ENCODE results near the gene TLR3. TPM values are rescaled to one million over a fixed set of nuclear protein-coding genes. Genes with fewer than 3 reads are reported as not detected.

The TLR3 gene
- polyA plus RNA-seq, 3 donors: 0.09 TPM; not detected in 2

GRCh38 chr4:186118582-186118981, 49.6 kb downstream of the TLR3 start:
- intact Hi-C loops (cut with micrococcal nuclease): no loop called here
- no peak for TF ChIP-seq CTCF (IDR thresholded peaks at IDR 0.05)
- Histone ChIP-seq H3K27me3 (ENCODE audit: control insufficient read depth in 2 of 2, insufficient read depth in 2 of 2, low read length in 2 of 2) (peaks cover 0 to 3% of the 10 kb centered on the region in 2 donors), H2AFZ (ENCODE audit: insufficient read depth, low read depth, low read length, poor library complexity, severe bottlenecking) (no peak overlapping the region), H4K20me1 (ENCODE audit: insufficient read depth, low read length) (no peaks in the 10 kb centered on the region), H3K4me2 (replicated peaks; ENCODE audit: extremely low read depth, low read length, poor library complexity, severe bottlenecking) (no peak overlapping the region), H3K4me3 (replicated peaks in 1 of 3; ENCODE audit: low read depth in 2 of 3, low read length in 3 of 3) (no peak overlapping the region), H3K36me3 (replicated peaks in 1 of 2; ENCODE audit: control insufficient read depth in 1 of 2, insufficient read depth in 2 of 2, low read length in 2 of 2) (no peaks in the 10 kb centered on the region), H3K27ac (ENCODE audit: low read depth in 1 of 2, low read length in 2 of 2) (no peak overlapping the region), H3K4me1 (ENCODE audit: control insufficient read depth in 1 of 2, insufficient read depth in 2 of 2, low read length in 2 of 2) (no peaks in the 10 kb centered on the region), H3K79me2 (ENCODE audit: insufficient read depth, low read length) (no peaks in the 10 kb centered on the region), H3K9ac (ENCODE audit: insufficient read depth, low read length, poor library complexity, severe bottlenecking) (no peak overlapping the region), H3K9me3 (replicated peaks in 1 of 2; ENCODE audit: control insufficient read depth in 1 of 2, insufficient read depth in 1 of 2, low read length in 2 of 2) (no peaks in the 10 kb centered on the region)
- Mint-ChIP-seq H3K36me3 (no peaks in the 10 kb centered on the region), H3K4me1 (no peaks in the 10 kb centered on the region), H3K27me3 (ENCODE audit: low read depth in 3 of 3) (peaks cover 2 to 8% (median 7%) of the 10 kb centered on the region in 3 donors), H3K4me3 (no peak overlapping the region), H3K27ac (no peak overlapping the region), H3K9me3 (peaks cover 0 to 6% (median 0%) of the 10 kb centered on the region in 7 donors)
- no peak for DNase-seq
- WGBS (ENCODE audit: insufficient coverage): 88% methylated on average over 4 of the region's 7 CpGs

GRCh38 chr4:186121057-186121456, 52.1 kb downstream of the TLR3 start:
- no peak for TF ChIP-seq CTCF (IDR thresholded peaks at IDR 0.05)
- WGBS (ENCODE audit: insufficient coverage): no CpG with 5 or more reads among the region's 2 CpGs
- Histone ChIP-seq H3K79me2 (ENCODE audit: insufficient read depth, low read length) (no peaks in the 10 kb centered on the region), H2AFZ (ENCODE audit: insufficient read depth, low read depth, low read length, poor library complexity, severe bottlenecking) (no peak overlapping the region), H3K27me3 (ENCODE audit: control insufficient read depth in 2 of 2, insufficient read depth in 2 of 2, low read length in 2 of 2) (peaks cover 0 to 3% of the 10 kb centered on the region in 2 donors), H3K4me1 (ENCODE audit: control insufficient read depth in 1 of 2, insufficient read depth in 2 of 2, low read length in 2 of 2) (no peaks in the 10 kb centered on the region), H3K4me2 (replicated peaks; ENCODE audit: extremely low read depth, low read length, poor library complexity, severe bottlenecking) (no peak overlapping the region), H4K20me1 (ENCODE audit: insufficient read depth, low read length) (no peaks in the 10 kb centered on the region), H3K9ac (ENCODE audit: insufficient read depth, low read length, poor library complexity, severe bottlenecking) (no peak overlapping the region), H3K4me3 (replicated peaks in 1 of 3; ENCODE audit: low read depth in 2 of 3, low read length in 3 of 3) (no peak overlapping the region), H3K36me3 (replicated peaks in 1 of 2; ENCODE audit: control insufficient read depth in 1 of 2, insufficient read depth in 2 of 2, low read length in 2 of 2) (no peaks in the 10 kb centered on the region), H3K9me3 (replicated peaks in 1 of 2; ENCODE audit: control insufficient read depth in 1 of 2, insufficient read depth in 1 of 2, low read length in 2 of 2) (peaks cover 0 to 2% of the 10 kb centered on the region in 2 donors), H3K27ac (ENCODE audit: low read depth in 1 of 2, low read length in 2 of 2) (no peak overlapping the region)
- Mint-ChIP-seq H3K9me3 (peaks cover 0 to 8% (median 2%) of the 10 kb centered on the region in 7 donors), H3K4me1 (no peaks in the 10 kb centered on the region), H3K4me3 (no peak overlapping the region), H3K36me3 (no peaks in the 10 kb centered on the region), H3K27me3 (ENCODE audit: low read depth in 3 of 3) (peaks cover 2 to 8% (median 7%) of the 10 kb centered on the region in 3 donors), H3K27ac (no peak overlapping the region)
- intact Hi-C loops (cut with micrococcal nuclease): no loop called here
- DNase-seq: no peak
